Eye (tissue), 1 donor: ENCODE measurements around the gene SNX14.
"Not testable (repeated sequence)": the region's sequence is repeated elsewhere in the genome, so short reads cannot be mapped to it uniquely, and the experiment has no call there.

Experiments
- DNase-seq: peaks from one replicate; pipeline ENCODE4 v3.0.0-alpha.2; 2015

SNX14 gene, protein sequence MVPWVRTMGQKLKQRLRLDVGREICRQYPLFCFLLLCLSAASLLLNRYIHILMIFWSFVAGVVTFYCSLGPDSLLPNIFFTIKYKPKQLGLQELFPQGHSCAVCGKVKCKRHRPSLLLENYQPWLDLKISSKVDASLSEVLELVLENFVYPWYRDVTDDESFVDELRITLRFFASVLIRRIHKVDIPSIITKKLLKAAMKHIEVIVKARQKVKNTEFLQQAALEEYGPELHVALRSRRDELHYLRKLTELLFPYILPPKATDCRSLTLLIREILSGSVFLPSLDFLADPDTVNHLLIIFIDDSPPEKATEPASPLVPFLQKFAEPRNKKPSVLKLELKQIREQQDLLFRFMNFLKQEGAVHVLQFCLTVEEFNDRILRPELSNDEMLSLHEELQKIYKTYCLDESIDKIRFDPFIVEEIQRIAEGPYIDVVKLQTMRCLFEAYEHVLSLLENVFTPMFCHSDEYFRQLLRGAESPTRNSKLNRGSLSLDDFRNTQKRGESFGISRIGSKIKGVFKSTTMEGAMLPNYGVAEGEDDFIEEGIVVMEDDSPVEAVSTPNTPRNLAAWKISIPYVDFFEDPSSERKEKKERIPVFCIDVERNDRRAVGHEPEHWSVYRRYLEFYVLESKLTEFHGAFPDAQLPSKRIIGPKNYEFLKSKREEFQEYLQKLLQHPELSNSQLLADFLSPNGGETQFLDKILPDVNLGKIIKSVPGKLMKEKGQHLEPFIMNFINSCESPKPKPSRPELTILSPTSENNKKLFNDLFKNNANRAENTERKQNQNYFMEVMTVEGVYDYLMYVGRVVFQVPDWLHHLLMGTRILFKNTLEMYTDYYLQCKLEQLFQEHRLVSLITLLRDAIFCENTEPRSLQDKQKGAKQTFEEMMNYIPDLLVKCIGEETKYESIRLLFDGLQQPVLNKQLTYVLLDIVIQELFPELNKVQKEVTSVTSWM

DNA sequence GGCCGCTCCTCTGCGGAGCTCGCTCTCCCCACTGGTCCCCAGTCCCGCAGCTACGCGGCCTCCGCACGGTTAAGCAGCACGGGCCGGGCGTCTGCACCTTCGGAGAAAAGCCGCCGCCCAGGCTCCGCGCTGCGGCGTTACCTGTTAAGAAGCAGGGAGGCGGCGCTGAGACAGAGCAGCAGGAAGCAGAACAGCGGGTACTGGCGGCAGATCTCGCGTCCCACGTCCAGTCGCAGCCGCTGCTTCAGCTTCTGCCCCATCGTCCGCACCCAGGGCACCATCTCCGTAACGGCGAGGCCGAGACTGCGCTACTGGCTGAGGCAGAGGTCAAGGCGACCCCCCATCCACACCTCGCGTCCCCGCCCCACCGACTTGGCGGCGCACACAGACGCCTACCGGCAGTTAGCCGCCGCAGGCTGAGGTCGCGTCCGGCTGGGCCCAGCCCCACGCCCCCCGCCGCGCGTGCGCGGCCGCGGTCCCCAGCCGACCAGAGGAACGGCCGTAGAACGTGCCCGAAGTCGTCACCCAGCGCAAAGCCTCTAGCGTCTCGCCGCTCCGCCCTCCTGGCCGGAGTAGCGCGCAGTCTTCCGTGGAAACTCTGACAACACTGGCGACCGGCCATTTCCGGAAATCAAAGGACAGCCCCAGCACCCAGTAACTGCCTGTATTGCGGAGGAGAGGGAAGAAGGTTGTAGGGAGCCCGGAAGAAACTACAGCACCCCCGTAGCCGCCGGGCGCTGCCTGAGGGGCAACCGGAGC is at the start of gene SNX14:
Gene SNX14, minus strand, starts transcription at position 421 of the 759 bp plus-strand sequence. Its CDS starts 140 bp downstream, at position 281.
- peak; percentile 95 for DNase-seq

DNA sequence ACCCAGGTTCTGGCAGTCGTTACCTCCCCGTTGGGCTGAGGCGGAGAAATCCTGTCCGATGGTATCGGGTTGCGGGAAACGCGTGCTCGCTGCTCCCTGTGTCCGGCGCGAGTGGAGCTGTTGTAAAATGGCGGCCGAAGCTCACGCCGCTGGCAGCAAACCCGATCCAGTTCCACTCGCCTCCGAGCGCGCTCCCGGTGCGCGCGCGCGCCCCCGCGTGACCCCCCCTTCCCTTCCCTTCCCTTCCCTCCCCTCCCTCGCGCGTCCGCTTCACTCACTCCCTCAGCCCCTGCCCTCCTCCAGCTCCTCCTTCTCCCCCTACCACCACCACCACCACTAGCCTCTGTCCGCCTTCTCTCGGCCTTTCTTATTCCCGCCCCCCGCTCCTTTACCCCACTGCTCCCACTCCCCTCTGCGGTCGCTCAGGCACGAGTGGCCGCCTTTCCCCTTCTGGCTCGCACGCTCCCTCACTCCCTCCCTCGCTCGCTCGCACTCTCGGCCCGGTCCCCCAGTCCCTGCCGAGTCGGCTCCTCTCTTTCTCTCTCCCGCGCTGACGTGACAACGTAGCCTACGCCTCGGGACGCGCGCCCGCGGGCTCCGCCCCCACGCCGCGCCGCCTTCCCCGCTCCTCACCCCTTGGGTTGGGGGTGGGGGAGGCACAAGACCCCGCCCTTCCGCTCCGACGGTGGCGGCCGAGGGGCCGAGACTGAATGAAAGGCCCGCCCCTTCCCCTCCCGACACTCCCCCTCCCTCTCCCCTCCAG is 49.3 kb upstream of the SNX14 start, which contains the start of gene SYNCRIP:
Gene SYNCRIP, minus strand, starts transcription at position 113 of the 763 bp plus-strand sequence. CDS start 1,447 bp downstream, outside the sequence.
- DNase-seq = peak; percentile 99

DNA sequence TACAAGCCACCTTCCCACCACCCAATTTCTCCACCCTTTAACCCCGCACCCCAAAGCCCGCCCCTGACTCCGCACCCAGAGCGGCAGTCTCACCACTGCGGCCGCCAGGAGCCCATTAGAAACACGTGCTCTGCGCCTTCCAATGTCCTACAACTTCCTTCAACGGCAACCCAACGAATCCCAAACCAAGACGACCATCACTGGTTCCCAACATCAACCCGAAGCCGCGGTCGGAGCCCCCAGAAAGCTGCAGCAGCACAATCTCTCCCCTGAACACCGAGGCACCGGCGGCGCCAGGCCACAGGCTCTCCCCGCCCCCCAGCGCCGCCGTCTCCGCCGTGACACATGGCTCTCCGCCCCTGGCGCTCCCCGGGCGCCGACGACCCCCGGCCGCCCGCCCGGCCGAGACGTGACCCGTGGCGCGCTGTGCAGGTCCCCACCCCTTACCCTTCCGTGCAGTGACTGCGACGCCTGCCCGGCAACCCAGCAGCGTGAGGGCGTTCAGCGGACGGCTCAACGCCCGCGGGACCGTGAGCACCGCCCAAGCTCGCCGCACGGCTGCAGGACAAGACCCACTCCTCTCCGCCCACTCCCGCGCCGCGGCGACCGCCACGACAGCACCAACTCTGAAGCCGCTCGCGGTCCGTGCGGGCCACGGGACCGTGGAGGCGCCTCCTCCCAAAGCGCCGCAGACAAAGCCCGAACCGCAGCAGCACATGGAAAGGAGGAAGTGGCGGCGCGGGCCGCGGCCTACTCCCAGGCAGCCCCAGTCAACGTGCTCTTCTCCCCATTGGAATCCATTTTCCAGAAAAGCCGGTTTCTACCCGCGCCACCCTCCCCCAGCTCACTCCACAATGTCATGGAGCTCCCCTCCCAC is 48.5 kb upstream of the SNX14 start:
- DNase-seq = peak; percentile 72

DNA sequence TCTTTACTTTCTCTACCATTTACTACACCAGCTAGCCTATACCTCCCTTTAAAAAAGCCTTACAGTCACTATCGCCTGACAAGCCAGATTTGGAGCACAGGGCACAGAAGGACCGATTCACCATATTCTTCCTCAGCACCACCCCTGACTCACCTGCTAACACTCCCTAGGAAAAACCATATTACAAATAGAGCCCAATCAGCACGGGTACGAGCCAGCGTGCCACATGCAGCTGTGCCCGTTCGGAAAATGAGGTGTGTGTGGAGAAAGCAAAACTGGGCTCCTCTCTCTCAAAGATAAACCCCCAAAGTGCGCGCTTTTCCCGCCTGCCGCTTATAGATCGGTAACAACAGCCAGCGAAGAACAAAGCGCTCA is 47.9 kb upstream of the SNX14 start:
- no peak for DNase-seq

DNA sequence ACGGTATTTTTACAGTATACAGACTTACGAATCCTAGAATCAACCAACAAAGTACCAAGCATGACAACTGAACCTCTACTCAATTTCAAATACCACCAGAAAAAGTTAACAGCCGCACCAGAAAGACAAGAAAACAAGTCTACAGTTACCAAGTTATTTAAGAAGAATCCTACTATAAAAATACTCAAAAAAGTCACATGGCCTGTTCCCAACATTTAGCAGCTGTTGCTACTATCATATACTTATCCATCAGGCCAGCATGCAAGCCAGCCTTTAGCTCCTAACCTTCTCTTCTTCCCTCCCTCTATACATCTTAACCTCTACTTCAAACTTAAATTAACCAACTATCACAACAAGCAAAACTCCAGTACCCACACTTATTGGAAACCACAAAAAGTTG is 47.2 kb upstream of the SNX14 start:
- DNase-seq = no peak

DNA sequence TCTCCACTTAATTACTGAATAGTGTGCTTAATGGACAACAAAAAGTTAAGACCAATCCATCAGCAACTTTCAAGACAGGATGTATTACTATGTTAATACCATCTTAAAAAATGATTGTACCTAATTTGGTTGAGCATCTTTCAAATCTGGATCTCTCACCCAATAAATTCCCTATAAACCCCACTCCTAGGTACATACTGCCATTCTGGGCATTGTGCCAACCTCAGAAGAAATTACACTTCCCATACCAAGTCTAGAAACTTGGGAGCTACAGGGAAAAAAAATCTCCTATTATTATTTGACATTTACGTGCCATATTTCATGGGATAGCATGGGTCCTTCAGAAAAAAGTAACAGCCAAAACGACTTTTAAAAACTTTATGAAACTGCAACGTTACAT is 43.9 kb upstream of the SNX14 start:
- DNase-seq = no peak

DNA sequence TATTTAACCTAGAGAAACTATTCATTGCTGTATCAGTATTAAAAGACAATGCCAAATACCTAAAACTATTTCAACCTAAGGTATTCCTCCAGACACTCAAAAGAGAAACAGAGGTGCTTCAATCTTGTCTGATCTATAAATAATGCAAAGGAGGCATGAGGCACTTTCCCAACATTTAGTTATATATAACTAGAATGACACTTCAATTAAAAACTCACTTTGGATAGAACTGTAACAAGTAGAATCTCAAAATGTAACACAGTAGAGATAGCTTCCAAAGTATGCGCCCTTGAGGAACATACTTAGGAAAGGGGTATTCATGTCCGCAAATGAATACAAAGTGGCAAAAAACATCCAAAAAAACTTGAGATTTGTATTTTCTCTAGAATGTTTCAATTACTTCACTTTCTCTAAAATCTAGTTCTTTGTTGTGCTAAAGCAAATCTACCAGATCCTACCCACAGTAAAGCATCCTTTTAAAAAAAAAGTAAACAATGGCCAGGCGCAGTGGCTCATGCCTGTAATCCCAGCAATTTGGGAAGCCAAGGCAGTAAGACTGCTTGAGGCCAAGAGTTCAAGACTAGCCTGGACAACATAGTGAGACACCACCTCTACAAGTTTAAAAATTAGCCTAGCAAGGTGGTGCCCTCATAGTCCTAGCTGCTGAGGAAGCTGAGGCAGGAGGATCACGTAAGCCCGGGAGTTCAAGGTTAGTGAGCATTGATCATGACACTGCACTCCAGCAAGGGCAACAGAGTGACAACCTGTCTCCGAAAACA is 38.7 kb upstream of the SNX14 start:
- no peak for DNase-seq

DNA sequence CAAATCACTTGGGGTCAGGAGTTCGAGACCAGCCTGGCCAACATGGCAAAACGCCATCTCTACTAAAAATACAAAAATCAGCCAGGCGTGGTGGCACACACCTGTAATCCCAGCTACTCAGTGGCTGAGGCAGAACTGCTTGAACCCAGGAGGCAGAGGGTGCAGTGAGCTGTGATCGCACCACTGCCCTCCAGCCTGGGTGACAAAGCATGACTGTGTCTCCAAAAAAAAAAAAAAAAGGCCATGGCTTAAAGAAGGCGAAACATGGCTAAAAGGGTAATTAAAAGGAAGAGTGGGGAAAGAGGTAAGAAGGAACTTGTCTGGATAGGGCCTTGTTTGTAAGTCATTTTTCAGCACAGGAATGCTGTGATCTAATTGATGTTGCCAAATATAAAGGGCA is 37.5 kb upstream of the SNX14 start:
- DNase-seq = not testable (repeated sequence)

DNA sequence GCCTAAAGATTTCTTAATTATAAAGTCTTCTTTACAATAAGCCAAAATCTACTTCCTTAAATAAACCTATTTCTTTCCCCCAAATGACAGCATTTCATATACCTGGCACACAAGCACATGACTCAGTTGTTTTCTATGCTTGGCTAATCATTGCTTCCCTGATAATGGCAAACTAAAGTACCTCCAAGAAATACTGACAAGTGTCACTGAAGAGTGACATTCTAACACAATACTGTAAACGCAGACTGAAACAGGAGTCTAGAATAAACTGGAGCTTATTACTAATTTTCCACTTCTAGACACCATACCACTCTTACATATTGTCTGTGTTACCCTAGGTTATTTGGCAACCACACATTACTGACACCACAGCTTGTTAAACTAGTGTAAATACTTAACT is 34.7 kb upstream of the SNX14 start:
- DNase-seq = no peak

DNA sequence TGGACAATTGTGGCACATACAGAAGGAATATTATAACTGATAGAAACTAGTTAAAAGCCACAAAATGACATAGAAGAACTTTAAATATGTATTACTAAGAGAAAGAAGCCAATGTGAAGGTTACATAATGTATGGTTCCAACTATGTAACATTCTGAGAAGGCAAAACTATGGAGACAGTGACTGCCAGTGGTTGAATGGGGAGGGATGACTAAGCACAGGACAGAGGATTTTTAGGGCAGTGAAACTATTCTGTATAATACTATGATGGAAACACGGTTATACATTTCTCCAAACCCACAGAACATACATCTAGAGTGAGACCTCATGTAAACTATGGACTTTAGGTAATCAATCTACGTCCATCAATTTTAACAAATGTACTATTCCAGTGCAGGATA is 26.6 kb upstream of the SNX14 start:
- no peak for DNase-seq

DNA sequence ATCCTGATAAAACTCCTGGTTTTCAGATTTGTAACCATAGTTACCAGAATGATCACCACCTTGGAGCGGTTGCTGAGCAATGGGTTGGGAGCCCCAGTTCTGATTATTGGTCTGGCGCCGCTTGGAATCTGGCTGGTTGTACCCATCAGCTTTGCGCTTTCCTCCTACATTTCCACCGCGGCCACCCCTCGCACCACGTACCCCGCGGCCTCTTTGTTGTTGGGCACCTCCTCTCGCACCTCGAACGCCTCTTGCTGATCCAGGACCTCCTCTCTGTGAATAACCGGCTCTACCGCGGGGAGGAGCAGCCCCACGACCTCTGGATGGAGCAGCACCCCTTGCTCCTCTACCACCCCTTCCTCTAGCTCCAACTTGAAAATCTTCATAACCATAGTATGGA is 21.1 kb upstream of the SNX14 start:
- DNase-seq = no peak

DNA sequence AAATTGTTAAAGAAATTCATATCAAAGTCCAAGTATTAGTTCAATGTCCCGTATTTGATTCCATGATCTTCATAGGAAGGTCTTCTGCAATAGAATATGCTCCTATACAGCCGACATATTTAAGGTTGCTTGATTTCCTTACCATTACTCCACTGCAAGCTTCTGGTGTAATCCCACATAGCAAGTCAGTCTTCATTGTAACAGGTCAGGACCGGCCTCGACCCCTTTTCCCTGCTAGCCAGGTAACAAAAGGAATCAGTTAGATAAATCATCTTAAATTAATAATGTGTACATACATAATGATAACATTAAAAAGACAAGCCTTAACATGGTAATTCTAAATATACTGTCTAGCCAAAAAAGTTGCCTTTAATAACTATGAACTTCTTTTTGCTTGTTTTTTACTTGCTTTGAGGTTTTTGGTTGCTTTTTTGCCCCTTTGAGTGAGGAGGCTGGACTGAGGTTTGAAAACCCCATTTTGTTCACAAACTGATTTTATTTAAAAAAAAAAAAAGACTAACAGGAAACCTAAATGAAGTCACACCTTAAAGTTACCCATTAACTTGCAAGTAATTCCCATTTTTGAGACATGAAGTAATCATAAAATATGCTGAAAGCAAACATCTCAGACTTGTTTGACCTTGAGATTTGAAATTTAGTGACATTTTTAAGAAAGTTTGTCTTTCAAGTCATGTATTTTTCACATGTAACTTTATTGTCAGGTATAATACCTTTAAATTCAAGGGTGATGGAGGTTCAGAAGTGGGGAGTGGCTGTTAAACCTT is 19.2 kb upstream of the SNX14 start:
- no peak for DNase-seq

DNA sequence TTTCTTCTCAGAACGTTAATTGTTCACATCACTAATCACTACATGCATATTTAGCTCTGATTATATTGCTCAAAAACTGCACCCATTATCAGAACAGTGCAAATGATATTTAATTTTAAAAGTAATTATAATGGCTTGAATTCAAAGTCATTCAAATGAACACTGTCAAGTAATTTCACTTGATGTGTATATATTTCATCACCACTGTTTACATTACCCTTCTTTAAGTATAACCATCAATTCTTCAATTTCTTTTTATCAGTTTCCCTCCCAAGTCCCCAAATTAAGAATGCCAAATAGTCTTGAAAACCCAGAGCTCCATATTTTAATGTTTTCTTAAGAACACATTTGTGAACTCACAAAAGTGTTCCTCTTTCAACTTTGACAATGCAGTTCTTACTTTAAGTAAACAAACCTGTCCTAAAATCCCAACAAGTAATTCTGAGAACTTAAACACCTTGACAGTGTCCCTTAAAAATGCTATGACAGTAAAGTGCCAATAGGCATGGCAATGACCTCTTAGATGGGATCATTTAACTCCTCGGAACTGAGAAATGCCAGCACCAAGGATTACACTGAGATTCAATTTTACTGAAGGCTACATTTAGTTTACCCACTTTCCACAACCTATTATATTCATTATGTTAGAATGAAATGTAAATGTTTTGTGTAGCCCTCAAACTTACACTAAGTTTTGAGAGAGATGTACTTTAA is 16.7 kb upstream of the SNX14 start:
- no peak for DNase-seq

DNA sequence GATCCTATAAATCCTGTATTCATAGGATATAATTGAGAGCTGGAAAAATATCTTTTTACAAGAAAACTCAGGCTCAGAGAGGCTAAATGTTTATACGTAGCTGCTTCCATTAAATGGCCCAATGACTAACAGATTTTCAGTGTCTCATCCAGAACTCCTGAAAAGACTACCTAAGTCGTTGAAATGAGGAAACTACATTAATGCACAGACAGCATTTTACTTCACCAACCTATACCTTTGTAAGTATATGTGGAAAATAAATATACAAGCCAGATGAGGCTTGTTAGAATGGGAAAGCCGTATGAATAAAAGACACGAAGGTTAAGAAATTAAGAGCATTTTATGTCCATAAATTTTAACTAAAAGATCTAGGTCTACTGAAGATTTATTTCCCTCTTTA is 8.4 kb upstream of the SNX14 start:
- DNase-seq = no peak

DNA sequence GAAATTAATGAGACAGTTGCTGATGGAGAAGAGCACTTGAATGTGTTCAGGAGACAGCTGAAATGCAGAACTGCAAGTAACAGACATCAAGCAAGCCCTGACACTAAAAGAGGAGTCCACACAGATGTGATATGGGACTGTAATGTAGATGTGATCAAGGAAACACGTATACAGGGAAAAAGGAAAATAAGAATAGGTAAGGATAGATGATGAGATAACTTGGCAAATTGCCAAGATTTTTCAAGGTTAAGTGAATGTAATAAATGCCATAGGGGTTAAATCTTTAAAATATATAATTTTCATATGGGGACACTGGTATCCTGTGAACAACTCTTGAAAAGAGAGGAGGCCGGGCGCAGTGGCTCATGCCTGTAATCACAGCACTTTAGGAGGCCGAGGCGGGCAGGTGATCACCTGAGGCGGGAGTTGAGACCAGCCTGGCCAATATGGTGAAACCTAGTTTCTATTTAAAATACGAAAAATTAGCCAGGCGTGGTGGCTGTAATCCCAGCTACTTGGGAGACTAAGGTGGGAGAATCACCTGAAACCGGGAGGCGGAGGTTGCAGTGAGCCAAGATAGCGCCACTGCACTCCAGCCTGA is 7.2 kb upstream of the SNX14 start:
- no peak for DNase-seq

DNA sequence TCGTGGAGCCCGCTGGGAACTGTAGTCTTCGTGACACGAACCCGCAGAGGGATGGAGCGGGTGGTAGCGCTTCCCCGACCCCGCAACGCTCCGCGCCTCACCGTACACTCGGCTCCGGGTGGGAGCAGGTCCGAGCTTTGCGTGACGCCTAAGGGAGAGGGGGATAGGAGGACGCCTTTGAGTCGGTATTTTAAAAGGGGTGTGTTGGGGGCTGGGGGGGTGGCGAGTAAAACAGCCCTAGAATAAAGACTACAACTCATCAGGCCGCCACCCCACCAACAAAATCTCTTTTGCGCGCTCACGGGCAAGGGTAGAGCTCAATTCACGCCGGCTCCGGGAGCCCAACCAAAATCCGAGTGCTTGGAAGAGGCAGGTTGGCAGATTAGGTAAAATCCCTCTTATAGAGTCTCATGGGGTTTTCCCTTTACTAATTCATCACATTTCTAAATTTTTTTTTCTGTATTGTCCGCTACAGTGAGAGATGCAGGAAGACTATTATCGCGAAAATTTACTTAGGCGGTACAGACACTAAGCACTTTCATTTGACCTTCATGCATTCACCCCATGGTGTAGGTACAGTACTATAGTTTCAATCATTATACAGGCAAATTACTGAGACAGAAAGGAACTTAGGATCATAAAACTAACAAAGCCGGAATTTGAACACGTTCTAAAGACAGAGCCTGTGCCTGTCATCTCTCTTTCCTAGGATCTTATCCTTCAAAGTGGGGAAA is 706 bp upstream of the SNX14 start:
- DNase-seq = no peak

DNA sequence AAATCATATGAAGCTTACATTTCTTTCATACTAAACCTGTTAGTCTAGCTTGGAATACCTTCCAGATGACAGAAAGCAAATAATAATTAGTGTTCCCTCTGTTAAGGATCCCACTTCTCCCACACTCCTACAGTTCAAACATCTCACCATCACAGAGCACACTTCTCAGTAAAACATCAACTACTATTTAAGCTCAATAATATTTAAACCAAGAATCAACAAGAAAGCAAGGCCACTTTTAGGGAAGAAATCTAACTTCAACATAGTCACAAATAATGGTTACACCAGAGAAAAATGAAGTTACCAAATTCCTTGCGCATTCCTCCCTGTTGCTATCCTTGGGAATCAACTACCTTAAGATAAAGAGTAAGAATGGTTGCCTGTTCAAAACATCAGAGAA is 1.6 kb downstream of the SNX14 start:
- no peak for DNase-seq

DNA sequence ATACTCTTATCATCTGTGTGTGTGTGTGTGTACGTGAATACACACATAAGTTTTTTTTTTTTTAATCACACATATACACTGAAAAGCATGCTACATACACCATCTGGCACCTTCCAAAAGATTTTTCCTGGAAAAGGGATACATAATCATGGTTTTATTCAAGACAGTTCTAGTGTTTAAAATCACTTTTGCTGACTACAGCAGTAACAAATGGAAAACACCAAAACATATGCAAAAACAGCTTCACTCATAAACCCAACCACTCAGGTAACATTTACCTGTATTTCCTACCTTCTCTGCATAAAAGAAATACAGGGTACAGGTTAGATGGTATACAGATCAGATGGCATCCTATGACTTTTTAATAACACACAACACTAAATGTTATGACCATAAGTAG is 2.5 kb downstream of the SNX14 start:
- no peak for DNase-seq
